ENCODE data around the gene ARFRP1. TPM values are rescaled to one million over a fixed set of nuclear protein-coding genes. Genes with fewer than 3 reads are reported as not detected.

Gene ARFRP1
- total RNA-seq, 1 experiment from 2014 or later, result 71.2 TPM

- TF ChIP-seq EZH2 (IDR thresholded peaks at IDR 0.05; ENCODE audit: low read length, unreplicated experiment) (no peak), EZH2phosphoT487 (IDR thresholded peaks at IDR 0.05; ENCODE audit: borderline replicate concordance, low read length) (no peak)
- TF ChIP-seq, protein P1, sequence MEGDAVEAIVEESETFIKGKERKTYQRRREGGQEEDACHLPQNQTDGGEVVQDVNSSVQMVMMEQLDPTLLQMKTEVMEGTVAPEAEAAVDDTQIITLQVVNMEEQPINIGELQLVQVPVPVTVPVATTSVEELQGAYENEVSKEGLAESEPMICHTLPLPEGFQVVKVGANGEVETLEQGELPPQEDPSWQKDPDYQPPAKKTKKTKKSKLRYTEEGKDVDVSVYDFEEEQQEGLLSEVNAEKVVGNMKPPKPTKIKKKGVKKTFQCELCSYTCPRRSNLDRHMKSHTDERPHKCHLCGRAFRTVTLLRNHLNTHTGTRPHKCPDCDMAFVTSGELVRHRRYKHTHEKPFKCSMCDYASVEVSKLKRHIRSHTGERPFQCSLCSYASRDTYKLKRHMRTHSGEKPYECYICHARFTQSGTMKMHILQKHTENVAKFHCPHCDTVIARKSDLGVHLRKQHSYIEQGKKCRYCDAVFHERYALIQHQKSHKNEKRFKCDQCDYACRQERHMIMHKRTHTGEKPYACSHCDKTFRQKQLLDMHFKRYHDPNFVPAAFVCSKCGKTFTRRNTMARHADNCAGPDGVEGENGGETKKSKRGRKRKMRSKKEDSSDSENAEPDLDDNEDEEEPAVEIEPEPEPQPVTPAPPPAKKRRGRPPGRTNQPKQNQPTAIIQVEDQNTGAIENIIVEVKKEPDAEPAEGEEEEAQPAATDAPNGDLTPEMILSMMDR (conservative IDR thresholded peaks at IDR 0.05; ENCODE audit: low read depth, low read length), result no peak
- no peaks in the 10 kb centered on the region for H3K9me3 ChIP-seq (ENCODE audit: low read length)
- H3K9ac ChIP-seq (ENCODE audit: low read length), result no peak overlapping the region
- no peak overlapping the region for H3K4me3 ChIP-seq (ENCODE audit: low read length)
- H3K36me3 ChIP-seq (ENCODE audit: low read depth, low read length), result peaks cover 4% of the 10 kb centered on the region; the same call in 1 of the 2 replicates
- ChIA-PET POLR2A (ENCODE audit: unreplicated experiment) (interaction anchor here (0.6 kb wide), 1 partner anchor 13 kb away, joined by 3 read pairs; no protein-coding TSS in a partner anchor), CTCF (interaction anchor here (1.0 kb wide), 1 partner anchor 54 kb away, joined by 4 read pairs; no protein-coding TSS in a partner anchor)
- H2AFZ ChIP-seq (ENCODE audit: low read length), result no peak overlapping the region
- H3K79me2 ChIP-seq (ENCODE audit: low read length), result 0 out of 2 replicates have a peak, but pooled peaks cover 7% of the 10 kb centered on the region
- no peaks in the 10 kb centered on the region for H3K27me3 ChIP-seq (ENCODE audit: low read length)
- H3K27ac ChIP-seq (ENCODE audit: low read length), result no peak overlapping the region
- H4K20me1 ChIP-seq (ENCODE audit: low read length), result no peaks in the 10 kb centered on the region
- no peaks in the 10 kb centered on the region for H3K9me2 ChIP-seq (replicated peaks; ENCODE audit: low read length)
- ATAC-seq (no peak), DNase-seq (no peak)
- H3K4me2 ChIP-seq (ENCODE audit: low read length), result no peak overlapping the region
- peaks cover 39% of the 10 kb centered on the region for H3K4me1 ChIP-seq (ENCODE audit: insufficient read depth, low read length)
- H3F3A ChIP-seq (ENCODE audit: low read length, unreplicated experiment), result no peaks in the 10 kb centered on the region
- no TSS peak for BruUV-seq (replicated peaks)
- intact Hi-C loops (cut with micrococcal nuclease), result no loop called here
Measured at GRCh38 chr20:63695424-63696305, 12.1 kb downstream of the ARFRP1 start.

DNA sequence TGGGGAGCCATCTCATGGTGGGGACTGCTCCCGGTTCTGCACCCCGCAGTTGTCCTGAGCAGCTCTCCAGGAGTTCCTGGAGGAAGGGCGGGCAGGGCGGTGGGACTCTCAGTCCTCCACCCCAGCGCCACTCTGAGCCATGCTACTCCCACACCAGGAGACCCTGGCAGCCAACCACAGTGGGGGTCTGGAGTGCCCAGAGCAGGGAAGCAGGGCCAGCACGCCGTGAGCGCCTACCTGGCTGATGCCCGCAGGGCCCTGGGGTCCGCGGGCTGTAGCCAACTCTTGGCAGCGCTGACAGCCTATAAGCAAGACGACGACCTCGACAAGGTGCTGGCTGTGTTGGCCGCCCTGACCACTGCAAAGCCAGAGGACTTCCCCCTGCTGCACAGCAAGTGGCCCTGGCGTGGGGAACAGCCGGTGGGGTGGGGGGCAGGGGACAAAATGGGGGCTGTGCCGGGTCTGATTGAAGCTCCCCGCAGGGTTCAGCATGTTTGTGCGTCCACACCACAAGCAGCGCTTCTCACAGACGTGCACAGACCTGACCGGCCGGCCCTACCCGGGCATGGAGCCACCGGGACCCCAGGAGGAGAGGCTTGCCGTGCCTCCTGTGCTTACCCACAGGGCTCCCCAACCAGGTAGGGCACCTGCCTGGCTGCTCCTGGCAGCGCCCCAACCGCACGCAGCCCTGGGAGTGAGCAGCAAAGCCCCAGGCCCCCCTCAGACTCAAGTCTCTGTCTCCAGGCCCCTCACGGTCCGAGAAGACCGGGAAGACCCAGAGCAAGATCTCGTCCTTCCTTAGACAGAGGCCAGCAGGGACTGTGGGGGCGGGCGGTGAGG, 13.0 kb downstream of the ARFRP1 start:
- H3K79me2 ChIP-seq (ENCODE audit: low read length), result 0 out of 2 replicates have a peak, but pooled peaks cover 7% of the 10 kb centered on the region
- no peaks in the 10 kb centered on the region for H3K27me3 ChIP-seq (ENCODE audit: low read length)
- H3K9me3 ChIP-seq (ENCODE audit: low read length), result no peaks in the 10 kb centered on the region
- no peaks in the 10 kb centered on the region for H3K9me2 ChIP-seq (replicated peaks; ENCODE audit: low read length)
- no peak overlapping the region for H3K4me2 ChIP-seq (ENCODE audit: low read length)
- H4K20me1 ChIP-seq (ENCODE audit: low read length), result no peaks in the 10 kb centered on the region
- H2AFZ ChIP-seq (ENCODE audit: low read length), result no peak overlapping the region
- H3K9ac ChIP-seq (ENCODE audit: low read length), result no peak overlapping the region
- TF ChIP-seq, protein P1 (conservative IDR thresholded peaks at IDR 0.05; ENCODE audit: low read depth, low read length), result no peak
- TF ChIP-seq EZH2phosphoT487 (IDR thresholded peaks at IDR 0.05; ENCODE audit: borderline replicate concordance, low read length) (no peak), EZH2 (IDR thresholded peaks at IDR 0.05; ENCODE audit: low read length, unreplicated experiment) (no peak)
- POLR2A ChIA-PET (ENCODE audit: unreplicated experiment), result no interaction called here
- H3K4me1 ChIP-seq (ENCODE audit: insufficient read depth, low read length), result peaks cover 36% of the 10 kb centered on the region
- no peaks in the 10 kb centered on the region; the same call in 1 of the 2 replicates for H3K36me3 ChIP-seq (ENCODE audit: low read depth, low read length)
- no peak for ATAC-seq
- intact Hi-C loops (cut with micrococcal nuclease), result no loop called here
- H3K27ac ChIP-seq (ENCODE audit: low read length), result no peak overlapping the region
- BruUV-seq (replicated peaks), result no TSS peak
- no peak overlapping the region for H3K4me3 ChIP-seq (ENCODE audit: low read length)
- H3F3A ChIP-seq (ENCODE audit: low read length, unreplicated experiment), result no peaks in the 10 kb centered on the region
- no peak for DNase-seq
- CTCF ChIA-PET, result no interaction called here

Measured in PC-3 (cell line).